CD1c-positive myeloid dendritic cell (primary cell): ENCODE results near the gene HOXB5.

Source experiments
- DNase-seq: peaks from one replicate; pipeline ENCODE4 v3.0.0-alpha.2; 2016; ENCODE audit errors: extremely low spot score

HOXB5 gene

DNA sequence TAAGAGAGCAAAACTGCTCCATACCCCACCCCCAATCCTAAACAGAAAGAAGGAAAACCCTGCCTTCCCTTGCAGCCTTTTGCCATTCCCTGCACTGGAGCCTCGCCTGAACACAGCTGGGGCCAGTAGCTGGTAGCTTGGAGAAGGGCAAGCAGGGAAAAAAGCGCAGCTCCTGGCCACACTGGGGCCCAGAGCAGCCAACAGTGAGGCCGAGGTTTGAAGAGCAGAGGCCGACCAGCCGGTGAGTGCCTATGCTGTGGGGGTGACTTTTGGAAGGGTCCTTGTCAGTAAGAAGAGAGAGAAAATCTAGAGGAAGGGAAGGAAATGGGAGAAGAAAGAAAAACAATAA is 35.8 kb upstream of the HOXB5 start:
- DNase-seq = no peak

DNA sequence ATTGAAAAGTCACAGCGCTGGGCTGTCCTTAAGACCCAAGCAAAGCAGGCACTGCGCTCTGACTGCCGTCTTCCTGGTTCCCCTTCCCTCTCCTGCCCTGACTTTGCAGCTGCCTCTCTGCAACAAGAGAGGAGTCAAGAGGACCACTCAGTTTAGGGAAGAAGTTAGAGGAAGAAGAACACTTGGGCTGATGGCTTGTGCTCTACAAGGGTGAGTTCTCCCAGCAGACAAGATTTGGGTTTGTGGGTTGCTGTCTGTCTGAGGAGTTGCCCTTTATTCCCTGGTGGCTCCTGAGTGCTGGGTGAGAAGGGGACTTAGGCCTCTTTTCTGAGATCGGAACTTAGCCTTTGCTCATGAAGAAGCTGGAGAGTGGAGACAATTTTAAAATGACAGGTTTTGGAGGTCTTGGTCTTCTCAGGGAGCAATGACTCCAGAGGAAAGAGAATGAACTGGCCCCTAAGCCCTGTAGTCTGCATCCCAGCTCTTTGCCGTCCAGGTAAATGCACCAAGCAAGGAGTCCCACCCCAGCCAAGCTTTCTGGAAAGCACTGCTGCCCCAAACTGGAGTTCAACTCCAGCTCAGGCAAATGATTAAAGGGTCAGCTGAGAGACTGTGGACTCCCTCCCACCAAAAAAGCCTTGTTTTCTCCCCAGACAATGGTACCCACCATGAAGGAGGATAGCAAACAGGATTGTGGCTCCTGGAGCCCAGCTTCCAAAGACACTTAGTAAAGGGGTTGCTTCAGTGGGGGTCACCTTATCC is 35.3 kb upstream of the HOXB5 start:
- peak; percentile 34 for DNase-seq

DNA sequence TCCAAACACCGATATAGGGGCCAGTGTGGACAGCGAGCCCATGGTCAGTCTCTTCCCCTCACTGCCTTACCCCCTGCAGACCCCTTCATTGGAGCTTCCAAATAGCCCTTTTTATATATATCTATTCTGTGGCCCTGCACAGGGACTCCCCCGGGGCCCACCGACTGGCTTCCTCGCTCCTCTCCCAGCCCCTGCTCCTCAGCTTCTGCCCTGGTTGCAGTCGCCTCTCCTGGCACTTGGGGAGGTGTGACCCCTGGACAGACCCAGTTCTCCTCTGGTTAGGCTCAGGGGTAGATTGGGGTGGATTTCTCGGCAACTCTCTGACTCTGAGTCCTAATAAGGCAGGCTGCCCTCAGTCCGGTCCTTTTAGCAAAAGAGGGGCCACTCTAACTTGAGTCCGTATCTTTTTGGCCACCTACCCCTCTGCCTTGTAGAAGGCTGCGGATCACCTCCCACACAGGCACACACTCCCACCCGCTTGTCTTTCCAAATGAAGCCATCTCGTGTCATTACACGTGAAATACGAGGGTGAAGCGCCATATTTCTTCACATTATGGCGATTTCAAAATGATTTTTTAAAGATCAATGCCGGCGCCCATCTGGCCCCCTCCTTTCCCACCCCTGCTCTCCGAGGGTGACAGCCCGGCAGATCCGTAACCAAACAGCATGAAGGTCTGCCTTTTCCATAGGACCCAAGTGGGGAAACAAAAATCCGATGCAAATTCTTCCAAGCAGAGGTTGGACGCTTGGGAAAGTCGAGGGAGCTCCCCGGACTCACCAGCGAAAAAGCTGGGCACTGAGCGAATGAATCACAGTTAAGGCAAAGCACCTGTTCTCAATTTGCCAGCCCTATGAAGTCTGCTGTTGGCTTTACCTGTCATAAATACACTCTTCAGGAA is 34.3 kb upstream of the HOXB5 start:
- DNase-seq = no peak

DNA sequence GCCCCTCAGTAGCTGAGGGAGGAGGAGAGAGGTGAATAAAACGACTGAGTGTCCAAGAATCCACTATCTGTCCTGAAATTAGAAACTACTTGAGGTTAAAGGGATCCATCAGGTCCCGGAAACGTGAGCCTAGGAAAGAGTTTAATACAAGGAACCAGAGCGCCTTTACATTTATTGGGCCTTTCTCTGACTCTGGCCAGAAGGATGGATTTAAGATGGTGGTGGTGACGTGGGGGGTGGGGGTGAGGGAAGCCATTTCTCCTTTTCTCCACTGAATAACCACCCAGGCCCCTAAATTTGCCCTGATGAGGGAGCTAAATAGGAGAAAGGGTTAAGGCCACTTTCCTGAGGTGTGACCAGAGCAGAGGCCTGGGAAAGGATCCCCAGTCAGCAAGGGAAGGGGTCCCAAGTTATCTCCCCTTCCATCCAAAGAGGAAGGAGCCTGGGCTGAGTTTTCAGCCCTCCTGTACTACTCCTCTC is 33.6 kb upstream of the HOXB5 start:
- DNase-seq = no peak

DNA sequence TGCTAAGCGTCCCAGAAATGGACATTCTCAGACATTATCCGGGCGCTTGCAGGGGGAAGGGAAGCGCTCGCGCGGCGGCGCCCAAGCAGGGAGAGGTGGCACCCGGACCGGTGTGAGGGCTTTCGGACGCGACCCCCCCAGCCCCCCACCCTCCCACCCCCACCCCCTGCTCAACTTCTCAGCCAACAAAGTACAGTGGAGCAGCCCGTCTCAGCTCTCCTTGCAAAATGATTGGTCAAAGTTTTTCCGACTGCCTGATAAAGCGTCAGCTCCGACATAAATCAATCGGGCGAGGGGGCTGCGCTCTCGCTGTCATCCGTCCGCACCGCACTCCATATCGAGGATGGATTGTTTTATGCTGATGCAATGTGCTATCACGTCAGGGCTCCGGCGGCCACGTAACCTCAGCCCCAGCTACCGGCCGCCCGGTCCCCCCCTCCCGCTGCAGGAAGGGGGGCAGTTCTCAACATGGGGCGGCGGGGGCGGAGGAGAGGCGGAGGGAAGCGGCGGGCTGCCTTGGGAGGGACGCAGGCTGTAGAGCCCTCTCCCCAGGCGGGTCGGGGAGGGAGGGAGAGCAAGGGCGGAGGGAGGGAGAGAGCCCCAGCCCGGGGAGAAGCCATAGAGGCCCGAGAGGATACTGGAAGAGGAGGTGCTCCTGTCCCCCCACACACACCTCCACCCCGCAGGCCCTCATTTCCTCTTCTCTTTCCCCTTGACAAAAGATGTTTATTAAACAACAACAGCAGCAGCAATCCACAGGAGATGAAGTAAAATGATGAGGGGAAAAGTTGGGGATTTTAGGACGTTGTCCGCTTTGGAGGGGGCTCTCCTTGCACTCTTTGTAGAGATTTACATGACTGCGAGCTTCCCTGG is 32.9 kb upstream of the HOXB5 start, which contains the start of gene HOXB9:
Gene HOXB9 (minus strand): TSS at position 114 of the 873 bp plus-strand sequence. CDS start 89 bp downstream, at position 25.
- DNase-seq = no peak

DNA sequence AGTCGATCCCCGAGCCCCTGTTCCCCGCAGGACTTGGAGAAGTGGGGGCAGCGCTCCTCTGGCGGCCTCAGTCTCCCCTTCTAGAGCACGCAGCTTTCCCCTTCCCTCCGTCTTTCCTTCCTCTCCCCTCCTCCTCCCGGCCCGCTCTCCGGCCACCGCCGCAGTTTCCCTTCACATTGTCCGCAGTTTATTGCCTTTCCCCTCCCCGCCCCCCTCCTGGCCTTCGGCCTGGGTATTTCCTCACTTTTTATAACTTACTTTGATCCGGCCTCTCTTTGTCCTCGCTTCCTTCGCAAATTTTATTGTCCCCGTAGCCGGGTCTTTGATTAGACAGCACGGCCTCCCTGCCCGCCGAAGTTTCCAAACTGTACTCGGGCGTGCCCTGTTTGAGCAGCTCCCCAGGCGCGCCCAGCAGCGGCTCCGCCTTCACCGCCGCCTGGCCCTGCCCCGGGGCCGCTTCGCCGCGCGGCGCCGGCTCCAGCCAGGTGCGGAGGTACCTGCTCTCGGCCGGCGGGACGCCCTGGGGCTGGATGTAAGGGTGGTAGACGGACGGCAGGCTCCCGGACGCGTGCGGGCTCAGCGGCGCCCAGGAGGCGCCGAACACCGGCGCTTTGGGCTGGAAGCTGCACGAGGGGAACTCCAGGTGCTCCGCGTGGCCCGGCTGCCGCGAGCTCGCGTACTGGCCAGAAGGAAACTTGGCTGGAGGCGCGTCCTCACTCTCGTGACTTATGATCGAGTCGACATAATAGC is 32.1 kb upstream of the HOXB5 start:
- peak; percentile 17 for DNase-seq

DNA sequence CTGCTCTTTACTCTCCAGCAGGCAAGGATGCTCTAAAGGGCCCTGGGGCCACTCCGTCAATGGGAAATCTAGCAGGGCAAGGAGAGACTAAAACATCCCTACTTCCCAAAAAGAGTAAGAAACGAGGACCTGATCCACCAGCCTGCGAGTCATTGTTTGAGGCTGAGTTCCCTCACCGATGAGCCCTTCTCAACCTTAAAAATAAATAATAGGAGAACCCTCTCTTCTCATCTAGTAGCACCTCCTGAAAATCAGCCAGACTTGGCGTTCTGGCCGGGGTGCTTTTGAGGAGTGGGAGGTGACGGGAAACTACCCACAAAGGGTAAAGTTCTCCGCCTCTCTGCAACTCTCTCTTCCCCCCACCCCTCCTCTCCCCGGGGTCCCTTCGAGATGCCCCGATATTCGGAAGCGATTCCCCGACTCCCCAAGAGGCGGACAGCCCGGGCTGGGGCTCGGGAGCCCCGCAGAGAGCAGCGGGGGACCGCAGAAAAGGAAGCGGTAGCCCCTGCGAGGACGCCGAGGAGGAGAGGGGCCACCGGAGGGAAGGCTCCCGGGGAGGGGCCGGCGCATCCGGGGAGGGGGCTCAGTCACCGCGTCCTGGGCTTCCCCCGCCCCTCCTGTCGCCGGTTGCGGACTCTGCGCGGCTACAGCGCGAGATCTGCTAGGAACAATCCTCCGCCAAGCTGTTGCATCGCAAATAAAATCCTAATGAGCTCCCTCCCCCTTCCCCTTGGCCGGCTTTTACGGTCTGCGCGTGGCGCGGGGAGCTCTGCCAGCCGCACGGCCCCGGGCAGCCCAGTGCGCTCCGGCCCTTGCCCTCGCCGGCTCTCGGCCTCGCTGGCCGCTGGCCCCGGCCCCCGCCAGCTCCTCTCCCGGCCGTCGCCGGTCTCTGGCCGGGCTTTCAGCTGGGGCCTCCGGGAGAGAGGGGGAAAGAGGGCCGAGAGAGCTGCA is 31.2 kb upstream of the HOXB5 start:
- no peak for DNase-seq

DNA sequence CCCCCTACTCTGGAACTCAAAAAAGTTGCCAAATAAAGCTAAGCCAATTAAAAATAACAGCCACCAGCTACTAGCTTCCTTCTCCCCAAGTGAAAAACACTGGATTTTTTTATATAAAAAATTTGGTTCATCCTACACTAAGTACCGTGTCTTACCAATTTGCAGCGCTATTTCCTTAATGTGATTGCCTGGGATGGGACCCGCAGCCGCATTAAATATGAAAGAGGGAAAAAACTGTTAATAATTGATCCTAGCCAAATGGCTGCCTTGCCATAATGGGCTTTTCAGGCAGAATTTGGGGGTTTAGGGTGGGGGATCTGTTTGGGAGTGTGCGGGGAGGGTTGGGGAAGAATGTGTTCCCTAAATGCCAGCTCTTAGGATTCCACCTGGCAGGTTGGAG is 30.5 kb upstream of the HOXB5 start:
- no peak for DNase-seq

DNA sequence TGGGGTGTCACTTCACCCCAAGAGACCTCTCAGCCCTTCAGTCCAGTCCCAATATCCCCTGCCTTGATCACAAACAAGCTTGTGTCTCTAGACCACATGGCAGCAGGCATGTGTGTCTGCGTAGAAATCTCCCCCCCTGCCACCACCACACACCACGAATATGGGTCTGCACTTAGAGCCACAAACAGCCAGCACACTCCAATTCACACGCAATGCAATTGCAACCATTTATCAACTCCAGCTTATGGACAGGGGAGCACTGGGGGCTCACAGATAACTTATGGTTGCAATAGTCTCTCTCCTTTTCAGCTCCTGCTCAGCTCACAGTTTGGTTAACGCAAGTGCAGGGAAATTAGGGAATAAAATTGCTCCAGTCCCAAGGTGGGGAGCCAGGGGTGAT is 30.0 kb upstream of the HOXB5 start:
- no peak for DNase-seq

DNA sequence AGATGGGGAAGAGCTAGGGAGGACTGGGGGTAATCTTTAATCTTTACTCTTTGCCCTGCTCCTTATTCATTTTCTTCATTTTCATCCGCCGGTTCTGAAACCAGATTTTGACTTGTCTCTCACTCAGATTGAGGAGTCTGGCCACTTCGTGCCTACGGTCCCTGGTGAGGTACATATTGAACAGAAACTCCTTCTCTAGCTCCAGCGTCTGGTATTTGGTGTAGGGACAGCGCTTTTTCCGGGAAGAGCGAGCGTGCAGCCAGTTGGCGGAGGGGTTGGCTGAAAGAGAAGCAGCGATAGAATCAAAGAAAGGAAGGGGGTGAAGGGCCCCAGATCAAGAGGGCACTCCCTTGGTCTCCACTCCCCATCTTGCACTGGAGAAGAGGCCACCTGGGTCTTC is 29.3 kb upstream of the HOXB5 start:
- DNase-seq = no peak

DNA sequence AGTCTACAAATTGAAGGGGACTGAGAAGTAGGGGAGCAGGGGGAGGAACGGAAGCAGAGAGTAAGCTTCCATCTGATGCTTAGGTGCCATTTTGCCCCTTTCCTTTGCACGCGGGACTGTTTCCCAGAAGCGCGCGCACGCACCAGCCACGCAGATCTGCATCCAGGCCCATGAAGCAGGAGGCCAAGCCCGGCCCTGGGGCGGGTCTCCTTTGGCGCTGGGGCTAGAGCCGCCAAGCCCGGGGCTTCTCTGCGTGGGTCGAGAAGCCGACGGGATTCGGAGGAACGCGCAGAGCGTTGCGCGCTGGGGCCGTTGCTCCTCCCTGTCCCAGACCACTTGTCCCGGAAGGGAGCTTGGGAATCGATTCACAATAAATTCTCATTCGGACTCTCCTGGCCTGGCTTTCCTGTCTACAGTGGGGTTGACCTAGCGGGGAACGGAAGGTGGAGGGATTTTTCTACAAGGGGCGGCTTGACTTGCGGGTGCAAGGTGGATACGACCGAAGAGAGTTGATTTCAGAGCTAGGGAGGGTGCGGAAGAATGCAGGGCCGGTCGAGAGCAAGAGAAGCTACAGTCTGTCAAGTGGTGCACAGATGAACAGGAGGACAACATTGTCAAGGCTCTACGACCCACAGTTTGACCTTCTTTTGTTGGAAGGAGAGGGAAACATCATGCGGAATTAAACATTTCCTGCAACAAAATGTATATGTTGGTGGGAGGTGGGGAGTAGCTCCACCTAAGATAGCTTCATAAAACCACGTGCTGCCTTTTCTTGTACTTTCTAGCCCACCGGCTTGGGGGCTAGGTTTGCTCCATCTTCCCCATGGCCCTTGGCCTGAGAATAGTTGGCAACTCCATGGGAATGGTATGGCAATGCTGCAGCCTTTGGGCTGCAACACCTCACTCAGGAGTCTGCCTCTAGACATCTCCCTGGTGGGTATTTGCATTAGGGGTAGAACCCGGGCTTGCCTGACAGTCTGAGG is 28.1 kb upstream of the HOXB5 start:
- DNase-seq = no peak

DNA sequence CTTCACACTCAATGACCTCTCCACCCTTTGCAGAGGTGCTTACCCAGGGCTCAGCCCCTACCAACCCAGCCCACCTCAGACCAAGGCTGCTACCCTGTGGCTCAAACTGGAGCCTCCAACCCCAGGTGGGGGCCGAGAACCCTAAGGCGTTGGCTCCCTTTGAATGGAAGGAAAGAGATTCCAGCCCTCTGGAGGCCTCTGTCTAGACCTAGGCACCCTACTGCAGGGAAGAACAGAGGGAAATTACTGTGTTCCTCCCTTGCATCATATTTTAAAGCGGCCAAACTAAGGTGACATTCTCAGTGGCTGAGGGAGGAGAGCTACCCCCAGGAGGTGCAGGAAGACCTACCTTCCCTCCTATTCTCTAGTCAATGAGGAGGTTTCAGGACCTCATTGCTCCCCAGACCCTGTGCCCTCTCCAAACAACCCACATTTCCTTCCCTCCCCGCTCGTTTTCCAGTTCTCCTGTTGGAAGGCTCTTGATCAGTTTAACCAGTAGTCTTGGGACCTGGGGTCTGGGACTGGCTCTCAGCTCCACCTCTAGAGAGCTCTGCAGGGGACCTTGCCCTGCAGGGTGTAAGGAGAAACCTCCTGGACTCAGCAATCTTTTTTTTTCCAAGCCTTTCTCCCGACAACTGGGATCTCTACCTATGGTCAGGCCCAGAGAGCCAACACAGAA is 27.0 kb upstream of the HOXB5 start:
- no peak for DNase-seq

DNA sequence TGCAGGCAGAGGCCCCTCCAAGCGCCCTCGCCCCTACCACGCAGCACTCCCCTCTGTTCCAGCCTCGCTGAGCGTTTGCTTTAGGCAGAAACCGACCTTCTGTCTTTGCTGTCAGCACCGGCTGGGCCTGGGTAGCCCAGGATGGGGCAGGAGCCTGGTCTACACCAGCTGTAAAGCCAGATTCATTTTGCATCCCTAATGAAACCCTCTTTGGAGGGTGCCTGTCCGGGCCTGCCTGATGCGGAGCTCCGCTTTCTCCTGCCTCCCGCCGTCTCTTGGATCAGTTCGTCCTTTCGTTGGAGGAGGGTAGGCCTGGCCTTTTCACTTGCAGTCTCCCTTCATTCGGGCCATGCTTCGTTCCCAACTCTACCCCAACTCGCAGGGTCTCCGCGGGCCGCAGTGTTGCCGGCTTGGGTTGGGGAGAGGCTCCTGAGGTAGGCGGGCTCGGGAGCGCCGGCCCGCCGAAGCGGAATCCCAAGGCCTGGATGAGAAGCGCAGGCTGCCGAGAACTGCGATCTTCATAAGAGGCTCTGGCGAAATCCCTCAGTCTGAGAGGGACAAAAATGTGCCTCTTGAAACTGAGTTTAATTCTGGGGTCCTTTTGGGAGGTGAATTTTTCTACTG is 26.4 kb upstream of the HOXB5 start:
- DNase-seq = no peak

DNA sequence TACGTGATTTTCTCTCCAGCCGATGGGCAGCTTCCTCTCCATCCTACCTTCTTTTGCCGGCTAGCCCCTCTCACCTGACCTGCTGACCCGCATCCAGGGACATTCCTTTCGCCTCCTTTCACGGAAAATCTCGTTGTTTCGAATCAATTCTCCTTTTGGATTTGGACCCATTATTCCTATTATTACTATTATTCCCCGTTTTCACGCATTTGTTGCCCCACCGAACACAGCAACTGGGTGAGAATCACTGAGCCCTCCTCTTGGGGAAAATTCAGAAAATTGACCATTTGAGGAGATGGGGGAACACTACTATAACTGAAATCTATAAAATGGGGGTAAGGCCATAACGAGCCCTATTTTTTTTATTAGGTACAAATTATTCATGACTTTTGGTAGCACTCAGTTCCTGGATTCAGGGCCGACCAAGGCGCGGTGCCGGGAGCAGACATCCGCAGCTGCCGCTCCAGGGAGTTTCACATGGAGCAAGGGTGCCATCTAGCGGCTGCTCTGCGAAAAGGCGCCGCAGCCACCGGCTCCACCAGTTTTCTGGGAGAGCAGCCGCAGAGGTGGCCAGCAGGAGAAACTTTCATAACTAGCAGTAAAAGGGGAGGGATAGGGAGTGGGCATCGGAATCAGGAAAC is 24.8 kb upstream of the HOXB5 start:
- peak; percentile 91 for DNase-seq

DNA sequence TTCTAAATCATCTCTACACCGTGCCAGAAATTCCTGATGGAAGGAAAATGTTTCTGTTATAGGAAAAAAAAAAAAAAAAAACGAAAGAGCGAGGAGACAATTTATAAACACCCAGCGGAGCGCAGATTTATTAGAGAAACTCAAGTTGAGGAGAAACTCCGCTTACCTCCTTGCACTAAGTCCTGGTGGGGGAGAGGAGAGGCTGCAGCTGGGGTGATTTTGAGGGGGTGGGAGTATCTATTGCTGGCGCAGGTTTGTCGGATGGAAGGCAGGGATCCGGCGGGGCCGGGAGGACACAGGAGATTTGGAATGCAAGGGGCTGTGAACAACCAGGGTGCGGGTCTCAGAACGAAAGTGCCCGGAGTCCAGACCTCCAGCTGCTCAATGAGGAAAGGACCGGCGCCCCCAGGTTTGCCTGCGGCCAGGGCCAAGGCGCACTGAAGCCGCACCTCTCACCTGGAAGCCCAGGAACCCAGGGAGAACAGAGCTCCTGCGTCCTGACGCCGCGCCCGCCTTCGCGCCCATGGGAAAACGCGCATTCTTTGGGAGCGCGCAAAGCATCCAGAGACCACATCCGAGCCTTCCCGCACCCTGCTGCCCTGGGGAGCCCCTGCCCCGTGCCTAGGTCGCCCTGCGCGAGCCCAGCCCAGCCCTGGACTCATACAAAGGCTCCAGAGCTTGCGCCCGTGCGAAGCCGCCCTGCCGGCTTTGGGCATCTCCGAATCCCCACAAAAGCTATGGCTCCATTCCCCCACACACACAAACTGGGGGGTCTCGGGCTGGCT is 24.1 kb upstream of the HOXB5 start:
- no peak for DNase-seq

DNA sequence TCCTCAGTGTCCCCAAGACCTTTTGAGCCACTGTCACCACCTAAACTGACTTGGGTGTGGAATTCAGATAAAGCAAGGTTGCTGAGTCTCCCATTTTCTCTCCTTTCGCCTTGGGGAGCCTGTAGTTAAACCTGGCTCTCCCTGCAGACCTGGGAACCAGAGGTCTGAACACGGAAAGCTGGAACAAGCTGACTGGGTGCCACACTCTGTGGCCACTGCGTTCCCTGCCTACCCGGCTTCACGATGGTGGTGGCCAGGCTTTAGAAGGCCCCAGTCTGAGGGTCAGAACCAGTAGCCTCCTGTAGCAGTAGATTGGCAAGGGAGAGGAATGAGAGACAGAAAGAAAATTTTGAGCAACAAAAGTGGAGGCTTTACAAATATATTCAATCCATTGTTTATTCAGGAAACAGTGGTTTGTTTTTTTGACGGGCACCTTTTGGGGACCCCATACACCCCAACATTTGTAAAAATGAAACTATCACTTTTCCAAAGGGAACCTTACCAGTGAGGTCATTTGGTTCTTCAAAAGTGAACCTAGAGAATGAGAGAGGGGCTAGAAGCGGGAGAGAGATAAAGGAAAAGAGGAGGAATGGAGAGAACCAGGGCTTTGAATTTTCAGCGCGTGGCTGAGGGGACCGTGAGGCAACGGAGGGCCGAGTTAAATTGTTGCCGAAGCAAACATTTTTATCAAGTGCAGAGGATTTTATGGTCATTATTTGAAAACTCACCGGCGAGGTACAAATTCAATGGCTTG is 23.3 kb upstream of the HOXB5 start:
- no peak for DNase-seq
